GM10266 (cell line): ENCODE measurements around the gene BAZ2B.

Experiments
- DNase-seq: peaks from one replicate; pipeline ENCODE4 v3.0.0; 2012; ENCODE audit errors: extremely low spot score
- CTCF ChIP-seq: IDR thresholded peaks from 2 replicates; pipeline ENCODE4 v1.5.1; 2012; ENCODE audit warnings: mild to moderate bottlenecking, low read depth; ENCODE audit not compliant: control insufficient read depth, insufficient read depth; ENCODE audit errors: missing control alignments

The BAZ2B gene

GRCh38 chr2:159584796-159585195, 31.6 kb downstream of the BAZ2B start:
- no peak for TF ChIP-seq CTCF
- DNase-seq, result no peak

- DNase-seq, result no peak
- no peak for TF ChIP-seq CTCF
These were observed 42.3 kb downstream of the BAZ2B start for GRCh38 chr2:159573846-159574606.

GRCh38 chr2:159573294-159573693, 43.1 kb downstream of the BAZ2B start:
- TF ChIP-seq CTCF, result no peak
- DNase-seq, result no peak

- DNase-seq, result no peak
- no peak for TF ChIP-seq CTCF
These were observed 43.9 kb downstream of the BAZ2B start for GRCh38 chr2:159572459-159572858.

GRCh38 chr2:159571540-159572260, 44.6 kb downstream of the BAZ2B start:
- no peak for DNase-seq
- no peak for TF ChIP-seq CTCF

- TF ChIP-seq CTCF, result no peak
- DNase-seq, result no peak
These were observed 52.3 kb downstream of the BAZ2B start for GRCh38 chr2:159564081-159564480.

GRCh38 chr2:159562248-159562647, 54.1 kb downstream of the BAZ2B start:
- TF ChIP-seq CTCF, result no peak
- DNase-seq, result no peak
